Neural progenitor cell (in vitro differentiated cells): Measurements from ENCODE around the gene TRMT1L.

Source experiments
- CTCF ChIP-seq: fragments of 200-600 bp; sonication (generic); IDR thresholded peaks from 2 replicates; pipeline ENCODE4 v1.5.1; 2017; ENCODE audit warnings: antibody characterized with exemption, mild to moderate bottlenecking
- EZH2phosphoT487 ChIP-seq: fragments of 200-600 bp; sonication (generic); IDR thresholded peaks from 2 replicates; pipeline ENCODE4 v1.6.1; 2017; ENCODE audit warnings: antibody characterized with exemption

GRCh38 chr1:185087746-185088145, 69.0 kb downstream of the TRMT1L start:
- TF ChIP-seq CTCF (no peak), EZH2phosphoT487 (no peak)
